ENCODE results near the gene LYL1. TPM values are rescaled to one million over a fixed set of nuclear protein-coding genes. Genes with fewer than 3 reads are reported as not detected.

Gene LYL1
- total and polyA plus RNA-seq, 9 of the 15 experiments (the other 6 are each of a cell fraction or from before 2014, with no cell fraction given), result 1.3 to 266 (median 34.0) TPM

DNA sequence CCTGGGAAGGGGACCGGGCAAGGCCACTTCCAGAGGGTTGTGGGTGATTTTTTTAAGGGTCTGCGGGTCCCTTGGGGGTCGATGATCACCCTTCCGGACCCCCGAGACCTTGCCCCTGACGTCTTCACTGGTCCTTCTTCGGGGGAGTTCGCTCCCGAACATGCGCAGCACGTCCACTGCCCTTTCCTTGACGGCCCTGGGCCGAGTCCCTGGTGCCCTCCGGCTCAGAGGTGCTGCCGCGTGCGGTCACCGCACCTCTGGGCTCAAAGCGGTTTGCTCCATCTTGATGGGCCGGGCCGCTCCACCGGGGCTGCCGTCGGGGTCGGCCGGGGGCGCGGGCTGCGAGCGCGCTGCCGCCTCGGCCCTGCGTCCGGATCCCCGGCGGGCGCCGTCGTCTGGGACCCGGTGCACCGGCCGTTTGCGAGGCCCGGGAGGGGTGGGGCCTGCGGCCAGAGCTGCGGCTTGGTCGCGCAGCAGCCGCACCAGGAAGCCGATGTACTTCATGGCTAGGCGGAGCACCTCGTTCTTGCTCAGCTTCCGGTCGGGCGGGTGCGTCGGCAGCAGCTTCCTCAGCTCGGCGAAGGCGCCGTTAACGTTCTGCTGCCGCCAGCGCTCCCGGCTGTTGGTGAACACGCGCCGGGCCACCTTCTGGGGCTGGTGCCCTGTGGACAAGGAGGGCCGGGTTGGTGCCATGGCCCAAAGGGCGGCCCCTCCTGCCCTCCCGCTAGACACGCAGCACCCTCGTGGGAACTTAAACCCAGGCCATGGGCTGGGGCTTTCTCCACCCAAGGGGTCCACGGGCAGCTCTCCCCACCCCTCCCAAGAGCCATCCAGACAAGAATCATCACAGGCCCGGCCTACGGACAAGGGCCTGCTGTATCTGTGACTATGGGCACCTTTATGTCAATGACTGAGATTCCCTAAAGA lies 3.3 kb downstream of the LYL1 start (continued):
- TF ChIP-seq ZNF280A (IDR thresholded peaks at IDR 0.05; ENCODE audit: low read depth, partially characterized antibody), result no peak
- TF ChIP-seq ZNF583 (CRISPR knock-in tag; IDR thresholded peaks at IDR 0.05), result peak; percentile 31; the same call in 1 of the 2 replicates
- no peak; the same call in 1 of the 2 replicates for TF ChIP-seq TCF3 (CRISPR knock-in tag; IDR thresholded peaks at IDR 0.05)
- TF ChIP-seq RB1 (IDR thresholded peaks at IDR 0.05; ENCODE audit: low read depth), result peak; percentile 35; the same call in 1 of the 2 replicates
- TF ChIP-seq SMARCA5 (IDR thresholded peaks at IDR 0.05), result no peak
- TF ChIP-seq HMG20A (CRISPR knock-in tag; conservative IDR thresholded peaks at IDR 0.05), result no peak
- TF ChIP-seq ETV5 (CRISPR knock-in tag; IDR thresholded peaks at IDR 0.05; ENCODE audit: low read depth), result peak; percentile 70
- peak; percentile 84 for TF ChIP-seq ERF (CRISPR knock-in tag; IDR thresholded peaks at IDR 0.05)
- TF ChIP-seq BRF1 (IDR thresholded peaks at IDR 0.05; ENCODE audit: borderline replicate concordance, extremely low read depth, insufficient read length), result no peak
- TF ChIP-seq BCL6 (CRISPR knock-in tag; IDR thresholded peaks at IDR 0.05), result no peak
- no peak for TF ChIP-seq HMBOX1 (IDR thresholded peaks at IDR 0.05)
- TF ChIP-seq E2F5 (CRISPR knock-in tag; IDR thresholded peaks at IDR 0.05), result no peak
- no peak for TF ChIP-seq PREB (CRISPR knock-in tag; IDR thresholded peaks at IDR 0.05)
- no peak for TF ChIP-seq IRF1 (CRISPR knock-in tag; IDR thresholded peaks at IDR 0.05; ENCODE audit: borderline replicate concordance)
- TF ChIP-seq ZNF717 (CRISPR knock-in tag; IDR thresholded peaks at IDR 0.05), result peak; percentile 59; the same call in 1 of the 2 replicates
- TF ChIP-seq ZNF384 (IDR thresholded peaks at IDR 0.05; ENCODE audit: low read depth, low read length), result no peak
- no peak for TF ChIP-seq FOXO4 (CRISPR knock-in tag; IDR thresholded peaks at IDR 0.05)
- no peak for TF ChIP-seq EP300 (IDR thresholded peaks at IDR 0.05; ENCODE audit: low read length)
- TF ChIP-seq, protein P1, sequence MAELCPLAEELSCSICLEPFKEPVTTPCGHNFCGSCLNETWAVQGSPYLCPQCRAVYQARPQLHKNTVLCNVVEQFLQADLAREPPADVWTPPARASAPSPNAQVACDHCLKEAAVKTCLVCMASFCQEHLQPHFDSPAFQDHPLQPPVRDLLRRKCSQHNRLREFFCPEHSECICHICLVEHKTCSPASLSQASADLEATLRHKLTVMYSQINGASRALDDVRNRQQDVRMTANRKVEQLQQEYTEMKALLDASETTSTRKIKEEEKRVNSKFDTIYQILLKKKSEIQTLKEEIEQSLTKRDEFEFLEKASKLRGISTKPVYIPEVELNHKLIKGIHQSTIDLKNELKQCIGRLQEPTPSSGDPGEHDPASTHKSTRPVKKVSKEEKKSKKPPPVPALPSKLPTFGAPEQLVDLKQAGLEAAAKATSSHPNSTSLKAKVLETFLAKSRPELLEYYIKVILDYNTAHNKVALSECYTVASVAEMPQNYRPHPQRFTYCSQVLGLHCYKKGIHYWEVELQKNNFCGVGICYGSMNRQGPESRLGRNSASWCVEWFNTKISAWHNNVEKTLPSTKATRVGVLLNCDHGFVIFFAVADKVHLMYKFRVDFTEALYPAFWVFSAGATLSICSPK (IDR thresholded peaks at IDR 0.05; ENCODE audit: borderline replicate concordance), result no peak

Measured in K562 (cell line).